Skin of body (tissue), 2 donors: ENCODE measurements around the gene PSMA8. TPM values are rescaled to one million over a fixed set of nuclear protein-coding genes. Genes with fewer than 3 reads are reported as not detected.
"Not testable (repeated sequence)": the region's sequence is repeated elsewhere in the genome, so short reads cannot be mapped to it uniquely, and the experiment has no call there.

ENCODE experiments used
- DNase-seq: peaks from one replicate; lab custom pipeline; 2025; lab: John Stamatoyannopoulos, UW
- total RNA-seq: library from RNA; depleted of rRNA; stranded (reverse); fragments of >200 nt; gene quantifications from one replicate; pipeline ENCODE4 v1.2.3, GENCODE V29; 2014

Gene PSMA8
- total RNA-seq, 1 donor from 2014 or later = not detected

- no peak for DNase-seq
These were observed 41.8 kb downstream of the PSMA8 start for GRCh38 chr18:26175481-26175880.

GRCh38 chr18:26176134-26176533, 42.5 kb downstream of the PSMA8 start:
- DNase-seq = no peak

GRCh38 chr18:26181343-26181826, 47.7 kb downstream of the PSMA8 start:
- no peak for DNase-seq

GRCh38 chr18:26183395-26184112, 49.9 kb downstream of the PSMA8 start:
- no peak for DNase-seq

- DNase-seq = no peak
These were observed 51.6 kb downstream of the PSMA8 start for GRCh38 chr18:26185267-26185666.

GRCh38 chr18:26190506-26190905, 56.8 kb downstream of the PSMA8 start:
- DNase-seq = no peak

- no peak for DNase-seq
These were observed 58.6 kb downstream of the PSMA8 start for GRCh38 chr18:26192233-26192632.

- no peak for DNase-seq
These were observed 62.9 kb downstream of the PSMA8 start for GRCh38 chr18:26196605-26197004.

- not testable (repeated sequence) for DNase-seq
These were observed 68.3 kb downstream of the PSMA8 start for GRCh38 chr18:26202001-26202400.

- DNase-seq = no peak
These were observed 71.6 kb downstream of the PSMA8 start for GRCh38 chr18:26205318-26205717.

GRCh38 chr18:26206488-26206887, 72.8 kb downstream of the PSMA8 start:
- no peak for DNase-seq

GRCh38 chr18:26207937-26208336, 74.3 kb downstream of the PSMA8 start:
- no peak for DNase-seq

GRCh38 chr18:26208977-26209376, 75.3 kb downstream of the PSMA8 start:
- DNase-seq = no peak

- DNase-seq = no peak
These were observed 76.5 kb downstream of the PSMA8 start for GRCh38 chr18:26210147-26210546.

GRCh38 chr18:26215247-26215970, 81.7 kb downstream of the PSMA8 start:
- DNase-seq = no peak

GRCh38 chr18:26225022-26225693, 91.5 kb downstream of the PSMA8 start:
- DNase-seq = no peak

- DNase-seq = no peak
These were observed 92.2 kb downstream of the PSMA8 start for GRCh38 chr18:26225915-26226228.

GRCh38 chr18:26226229-26227050, 92.8 kb downstream of the PSMA8 start, which contains the start of gene TAF4B:
TSS of gene TAF4B (plus strand) at chr18:26226445. CDS start at chr18:26226934, 489 bp downstream.
- DNase-seq = peak; percentile 84

- DNase-seq = no peak
These were observed 93.5 kb downstream of the PSMA8 start for GRCh38 chr18:26227051-26227670.

GRCh38 chr18:26228562-26229260, 95.0 kb downstream of the PSMA8 start:
- no peak for DNase-seq
